Measurements from ENCODE around the gene CEP250. TPM values are rescaled to one million over a fixed set of nuclear protein-coding genes. Genes with fewer than 3 reads are reported as not detected.

Gene CEP250, protein sequence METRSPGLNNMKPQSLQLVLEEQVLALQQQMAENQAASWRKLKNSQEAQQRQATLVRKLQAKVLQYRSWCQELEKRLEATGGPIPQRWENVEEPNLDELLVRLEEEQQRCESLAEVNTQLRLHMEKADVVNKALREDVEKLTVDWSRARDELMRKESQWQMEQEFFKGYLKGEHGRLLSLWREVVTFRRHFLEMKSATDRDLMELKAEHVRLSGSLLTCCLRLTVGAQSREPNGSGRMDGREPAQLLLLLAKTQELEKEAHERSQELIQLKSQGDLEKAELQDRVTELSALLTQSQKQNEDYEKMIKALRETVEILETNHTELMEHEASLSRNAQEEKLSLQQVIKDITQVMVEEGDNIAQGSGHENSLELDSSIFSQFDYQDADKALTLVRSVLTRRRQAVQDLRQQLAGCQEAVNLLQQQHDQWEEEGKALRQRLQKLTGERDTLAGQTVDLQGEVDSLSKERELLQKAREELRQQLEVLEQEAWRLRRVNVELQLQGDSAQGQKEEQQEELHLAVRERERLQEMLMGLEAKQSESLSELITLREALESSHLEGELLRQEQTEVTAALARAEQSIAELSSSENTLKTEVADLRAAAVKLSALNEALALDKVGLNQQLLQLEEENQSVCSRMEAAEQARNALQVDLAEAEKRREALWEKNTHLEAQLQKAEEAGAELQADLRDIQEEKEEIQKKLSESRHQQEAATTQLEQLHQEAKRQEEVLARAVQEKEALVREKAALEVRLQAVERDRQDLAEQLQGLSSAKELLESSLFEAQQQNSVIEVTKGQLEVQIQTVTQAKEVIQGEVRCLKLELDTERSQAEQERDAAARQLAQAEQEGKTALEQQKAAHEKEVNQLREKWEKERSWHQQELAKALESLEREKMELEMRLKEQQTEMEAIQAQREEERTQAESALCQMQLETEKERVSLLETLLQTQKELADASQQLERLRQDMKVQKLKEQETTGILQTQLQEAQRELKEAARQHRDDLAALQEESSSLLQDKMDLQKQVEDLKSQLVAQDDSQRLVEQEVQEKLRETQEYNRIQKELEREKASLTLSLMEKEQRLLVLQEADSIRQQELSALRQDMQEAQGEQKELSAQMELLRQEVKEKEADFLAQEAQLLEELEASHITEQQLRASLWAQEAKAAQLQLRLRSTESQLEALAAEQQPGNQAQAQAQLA (N-terminal part only)
- polyA plus RNA-seq (ENCODE audit: insufficient read length in 10 of 10): 10 to 100 TPM; 21.7 to 35.4 (median 30.2) TPM
- long read RNA-seq, donor 1: 0 reads
- long read RNA-seq, donor 2: 0 reads
- long read RNA-seq, donor 3: 0 reads
- long read RNA-seq, donor 4: 0 reads
- long read RNA-seq, donor 5: 0 reads
- long read RNA-seq, donor 6: 0 reads
- long read RNA-seq, donor 7: 0 reads
- long read RNA-seq, donor 8: 0 reads
- long read RNA-seq, donor 9, partial matches to known transcripts: 0 of 1 reads
- long read RNA-seq, donor 9, other reads (novel, unspliced or antisense): 0 of 1 reads

DNA sequence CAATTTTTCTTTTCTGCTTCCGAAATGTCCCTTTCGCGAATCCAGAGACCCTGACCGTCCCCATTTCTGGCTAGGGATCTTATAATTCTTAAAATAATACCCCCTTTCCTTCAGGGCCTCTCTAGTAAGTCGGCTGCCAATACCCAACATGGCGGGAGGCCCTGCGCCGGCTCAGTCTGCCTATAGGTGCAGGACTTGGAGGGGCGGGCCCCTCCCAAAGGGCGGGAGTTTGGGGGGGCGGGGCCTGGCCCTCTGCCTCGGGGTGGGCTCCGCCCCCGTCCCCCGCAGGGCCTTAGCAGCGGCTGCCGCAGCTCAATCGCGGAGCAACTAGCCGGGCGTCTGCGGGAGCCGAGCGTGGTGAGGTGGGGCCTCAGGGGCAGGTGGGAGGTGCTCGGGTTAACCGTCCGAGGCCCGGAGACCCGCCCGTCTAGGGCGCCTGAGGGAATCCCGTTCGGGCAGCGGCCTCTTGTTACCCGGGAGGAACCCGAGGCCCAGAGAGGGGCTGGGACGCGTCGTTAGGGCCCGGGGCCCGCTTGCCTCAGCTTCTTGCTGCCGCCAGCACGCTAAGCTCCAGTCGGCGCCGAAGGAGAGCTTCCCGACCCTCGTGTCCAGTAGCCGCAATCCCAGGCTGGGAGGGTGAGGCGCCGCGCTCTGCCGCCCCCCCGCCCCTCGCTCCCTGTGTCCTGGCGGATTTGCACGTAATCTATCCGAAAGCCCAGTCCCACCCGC, at the start of gene CEP250:
TSS of gene CEP250 (plus strand) at position 718 of the 729 bp plus-strand sequence. CDS start 6,770 bp downstream, outside the sequence.
- peak; percentile 96 to 98 (median 96) for DNase-seq

- DNase-seq: no peak
Observed at GRCh38 chr20:35405775-35406174, 49.6 kb upstream of the CEP250 start.

DNA sequence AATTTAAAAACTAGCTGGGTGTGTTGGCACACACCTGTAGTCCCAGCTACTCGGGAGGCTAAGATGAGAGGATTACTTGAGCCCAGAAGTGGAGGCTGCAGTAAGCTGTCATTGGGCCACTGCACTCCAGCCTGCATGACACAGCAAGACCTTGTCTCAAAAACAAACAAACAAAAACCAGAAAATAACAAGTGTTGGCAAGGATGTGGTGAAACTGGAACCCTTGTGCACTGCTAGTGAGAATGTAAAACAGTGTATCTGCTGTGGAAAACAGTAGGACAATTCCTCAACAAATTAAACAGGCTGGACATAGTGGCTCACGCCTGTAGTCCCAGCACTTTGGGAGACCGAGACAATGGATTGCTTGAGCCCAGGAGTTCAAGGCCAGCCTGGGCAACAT, 47.1 kb upstream of the CEP250 start:
- DNase-seq: no peak

DNA sequence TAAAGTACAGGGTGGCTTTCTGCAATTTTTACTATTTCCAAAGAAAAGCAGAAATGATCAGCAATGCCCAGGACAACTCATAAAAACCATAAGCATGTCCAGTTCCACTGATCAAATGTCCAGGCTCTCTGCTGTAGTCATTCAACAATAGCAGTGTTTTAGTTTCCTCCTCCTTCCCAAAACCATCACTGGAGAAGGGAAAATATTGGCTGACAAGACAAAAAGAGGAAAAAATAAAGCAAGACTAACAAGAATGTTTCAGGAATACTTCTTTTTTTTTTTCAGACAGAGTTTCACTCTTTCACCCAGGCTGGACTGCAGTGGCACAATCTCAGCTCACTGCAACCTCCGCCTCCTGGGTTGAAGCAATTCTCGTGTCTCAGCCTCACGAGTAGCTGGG, 45.9 kb upstream of the CEP250 start:
- no peak for DNase-seq

DNA sequence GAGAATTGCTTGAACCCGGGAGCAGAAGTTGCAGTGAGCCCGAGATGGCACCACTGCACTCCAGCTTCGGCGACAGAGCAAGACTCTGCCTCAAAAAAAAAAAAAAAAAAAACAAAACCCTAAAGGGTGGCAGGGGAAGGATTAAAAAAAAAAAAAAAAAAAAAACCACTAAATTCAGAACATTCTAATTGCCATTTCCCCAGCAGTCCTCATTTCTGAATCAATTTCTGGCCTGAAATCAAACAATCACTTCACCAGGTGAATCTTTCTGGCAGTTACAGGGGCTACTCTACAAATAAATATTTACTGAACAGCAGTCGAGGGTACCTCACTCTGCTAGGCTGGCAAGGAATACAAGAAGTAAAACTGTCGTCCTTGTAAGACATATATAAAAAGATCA, 44.8 kb upstream of the CEP250 start:
- no peak for DNase-seq

GRCh38 chr20:35421322-35421721, 34.1 kb upstream of the CEP250 start:
- no peak for DNase-seq

- DNase-seq: no peak
Observed at GRCh38 chr20:35431621-35432429, 23.6 kb upstream of the CEP250 start.

DNA sequence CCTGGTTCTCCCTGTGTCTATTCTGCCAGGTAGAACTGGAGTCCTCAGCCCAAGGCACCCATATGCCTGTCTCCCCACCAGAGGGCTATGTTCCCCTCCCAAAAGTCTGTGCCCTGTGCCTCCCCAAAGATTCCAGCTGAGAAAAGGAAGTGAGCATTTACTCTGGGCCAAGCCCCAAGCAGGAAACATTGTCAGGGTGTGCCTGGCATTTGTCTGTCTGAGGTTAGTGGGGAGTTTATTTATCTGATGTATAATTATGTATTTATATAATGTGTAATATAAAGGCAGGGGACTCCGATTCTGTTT, 23.0 kb upstream of the CEP250 start:
- DNase-seq: no peak

DNA sequence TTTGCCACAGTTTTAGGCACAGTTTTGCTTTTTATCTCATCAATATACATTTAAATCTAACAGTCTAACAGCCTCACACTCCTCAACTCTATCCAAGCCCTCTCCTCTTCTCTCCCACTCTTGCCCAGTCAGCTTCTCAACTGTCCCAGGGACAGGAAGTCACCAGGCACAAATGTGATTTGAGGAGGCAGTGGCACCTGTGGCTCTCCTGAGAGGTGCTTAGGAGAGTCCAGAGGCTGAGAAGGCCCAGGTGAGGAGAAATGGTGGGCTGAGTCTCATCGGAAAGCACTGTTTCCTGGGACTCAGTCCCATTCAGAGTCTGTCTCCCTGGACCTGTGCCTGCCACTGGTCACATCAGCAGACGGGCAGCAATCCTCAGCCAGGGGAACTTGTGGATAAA, 22.1 kb upstream of the CEP250 start:
- no peak for DNase-seq

- peak in 2 of 3 donors; percentile 26 to 58 for DNase-seq
Observed at GRCh38 chr20:35434085-35435005, 21.1 kb upstream of the CEP250 start.

- no peak for DNase-seq
Observed at GRCh38 chr20:35436177-35436573, 19.2 kb upstream of the CEP250 start.

DNA sequence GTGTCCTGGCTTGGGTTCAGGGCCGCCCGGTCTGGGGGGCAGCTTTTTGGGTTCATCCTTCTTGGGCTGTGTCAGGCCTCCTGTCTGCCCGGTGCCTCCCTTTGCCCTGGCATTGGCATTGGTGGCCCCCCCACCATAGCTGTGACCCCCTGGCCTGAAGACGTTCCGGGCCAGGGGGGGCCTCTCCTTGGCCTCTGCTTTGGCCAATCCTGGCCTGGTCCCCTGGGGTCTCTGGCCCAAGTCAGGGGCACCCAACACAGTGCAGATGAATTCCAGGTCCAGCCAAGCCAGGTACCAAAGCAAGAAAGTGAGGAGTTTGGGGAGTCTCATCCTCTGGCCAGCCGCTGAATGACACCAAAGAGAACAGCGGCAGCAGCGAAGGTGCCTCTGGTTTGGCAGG, 17.8 kb upstream of the CEP250 start:
- no peak for DNase-seq

GRCh38 chr20:35443003-35443402, 12.4 kb upstream of the CEP250 start:
- peak in 1 of 3 donors; percentile 76 for DNase-seq

DNA sequence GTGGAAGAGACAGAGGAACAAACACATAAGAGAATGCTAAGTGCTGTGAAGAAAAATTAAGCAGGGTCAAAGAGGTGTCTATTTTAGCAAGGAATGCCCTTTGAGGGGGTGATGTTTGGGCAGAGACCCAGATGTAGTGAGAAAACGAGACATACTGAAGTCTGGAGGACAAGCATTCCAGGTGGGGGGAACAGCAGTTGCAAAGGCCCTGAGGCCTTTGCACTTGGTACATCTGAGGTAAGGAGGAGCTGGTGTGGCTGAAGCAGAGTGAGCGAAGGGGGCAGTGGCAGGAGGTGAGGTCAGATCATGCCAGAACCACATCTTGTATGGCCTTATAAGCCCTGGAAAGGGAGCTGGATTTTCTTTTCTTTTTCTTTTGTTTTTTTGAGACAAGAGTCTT, 11.2 kb upstream of the CEP250 start:
- no peak for DNase-seq

- no peak for DNase-seq
Observed at GRCh38 chr20:35446356-35447078, 8.9 kb upstream of the CEP250 start.

- DNase-seq: peak; percentile 77 to 89 (median 83)
Observed at GRCh38 chr20:35447082-35447789, 8.2 kb upstream of the CEP250 start.

- DNase-seq: no peak
Observed at GRCh38 chr20:35448788-35449373, 6.5 kb upstream of the CEP250 start.

All from muscle of back (tissue), 13 donors.